ENCODE data around the gene IQCB1. TPM values are rescaled to one million over a fixed set of nuclear protein-coding genes. Genes with fewer than 3 reads are reported as not detected.

Gene IQCB1
- 12.4 and 13.2 TPM in 2 replicates for total RNA-seq

GRCh38 chr3:121834671-121835464 lies at the start of gene IQCB1, which contains the start of gene EAF2:
TSS of gene IQCB1 (minus strand) at chr3:121835060. CDS start at chr3:121828960, 6,100 bp downstream.
TSS of gene EAF2 (plus strand) at chr3:121835209. CDS start at chr3:121835286, 77 bp downstream.

DNA sequence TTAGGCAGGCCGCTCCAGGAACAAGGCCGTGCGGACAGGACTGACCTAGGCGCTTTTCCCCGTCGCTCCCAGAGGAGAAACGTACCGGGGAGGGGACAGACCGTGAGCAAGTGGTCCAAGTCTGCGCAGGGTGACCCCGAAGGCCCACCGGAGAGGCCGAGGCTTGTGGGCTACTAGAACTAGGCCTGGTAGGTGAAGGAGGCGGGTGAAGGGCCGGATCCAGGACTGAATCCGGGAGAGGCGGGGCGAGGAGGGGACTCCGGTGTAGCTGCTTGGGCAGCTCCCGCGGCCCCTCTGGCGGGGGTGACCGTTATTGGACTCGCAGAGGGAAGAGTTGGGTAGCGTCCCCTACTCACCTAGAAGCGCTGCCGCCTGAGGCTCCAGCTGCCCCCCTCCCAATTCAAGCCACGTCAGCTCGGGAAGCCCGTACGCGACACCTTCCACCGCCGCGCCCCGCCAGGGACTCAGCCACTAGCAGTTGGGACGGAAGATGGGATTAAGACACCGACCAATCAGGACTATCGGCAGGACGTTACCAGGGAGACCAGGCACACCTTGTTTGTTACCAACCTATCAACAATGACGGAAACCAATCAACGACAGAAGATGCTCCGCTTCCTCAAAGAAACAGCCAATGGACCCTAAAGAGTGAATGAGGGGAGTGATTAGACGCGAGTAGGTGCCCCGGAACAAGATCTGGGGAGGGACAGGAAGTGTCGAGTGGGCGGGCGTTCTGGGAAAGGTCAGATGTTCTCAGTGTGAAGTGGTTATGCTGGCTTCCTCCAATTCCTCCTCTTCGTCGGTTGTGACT lies 85.4 kb downstream of the IQCB1 start, which contains the start of gene GOLGB1:
Gene GOLGB1 (minus strand): TSS at position 466 of the 811 bp plus-strand sequence. CDS start 18,770 bp downstream, outside the sequence.

Other genes starting within 250 kb of the IQCB1 start
- not detected in 2 replicates for gene FBXO40, start 241.7 kb downstream of the IQCB1 start, total RNA-seq
- 7.3 and 13.3 TPM in 2 replicates for gene HCLS1, start 174.2 kb downstream of the IQCB1 start, total RNA-seq
- gene GOLGB1, start 85.3 kb downstream of the IQCB1 start, total RNA-seq = 69.0 and 76.9 TPM in 2 replicates
- 2.2 and 3.0 TPM in 2 replicates for gene EAF2, start 149 bp upstream of the IQCB1 start, total RNA-seq
- 0.25 and 0.40 TPM in 2 replicates for gene SLC15A2, start 59.3 kb upstream of the IQCB1 start, total RNA-seq
- gene ILDR1, start 187.2 kb upstream of the IQCB1 start, total RNA-seq = not detected in 2 replicates
- gene CD86, start 220.3 kb upstream of the IQCB1 start, total RNA-seq = under 0.01 TPM in 1 of 2 replicates, not detected in the other